Measurements from ENCODE around the gene GREB1.

The GREB1 gene

DNA sequence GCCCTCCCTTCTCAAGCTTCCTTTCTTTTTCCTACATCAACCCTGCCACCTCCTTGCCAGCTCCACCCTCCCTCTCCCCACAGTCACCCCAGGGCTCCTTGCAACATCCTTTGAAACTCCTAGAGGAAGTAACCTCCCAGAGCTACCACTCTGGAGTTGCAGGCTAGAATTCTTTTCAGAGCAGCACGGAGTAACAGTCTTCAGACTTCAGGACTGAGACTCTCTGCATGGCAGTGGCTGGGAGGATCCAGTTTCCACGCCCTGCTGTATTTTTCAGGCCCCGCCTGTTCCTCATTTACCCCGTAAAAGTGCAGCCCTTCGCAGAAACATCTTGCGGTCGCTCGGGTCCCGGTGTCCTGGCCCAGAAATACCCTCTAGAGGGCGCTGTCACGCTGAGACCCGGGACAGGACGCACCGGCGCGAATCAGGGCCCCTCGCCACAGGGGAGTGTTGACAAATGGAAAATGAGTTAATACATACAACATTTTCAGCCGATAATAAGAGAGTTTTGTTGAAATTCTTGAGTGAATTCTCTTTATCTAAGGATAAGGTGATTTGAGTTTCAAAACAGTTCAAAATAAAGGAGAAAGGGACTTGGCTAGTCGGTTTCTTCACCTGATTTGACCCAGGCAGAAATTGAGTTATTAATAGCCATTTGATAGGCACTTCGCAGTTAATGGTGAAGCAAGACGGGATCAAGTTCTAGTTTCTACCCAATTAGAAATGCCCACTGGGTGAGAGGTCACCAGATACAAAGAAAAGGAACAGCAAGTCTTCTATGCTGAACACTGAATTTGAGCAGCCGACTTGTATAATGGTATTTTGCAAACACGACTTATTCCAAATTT lies 154.6 kb downstream of the GREB1 start:
- no peak for FAIRE-seq

- no peak for FAIRE-seq
Observed at GRCh38 chr2:11691076-11691660, 157.3 kb downstream of the GREB1 start.

All from islet of Langerhans (tissue), 1 donor.